Dermis microvascular lymphatic vessel endothelial cell (primary cell): ENCODE data around the gene SNX22. TPM values are rescaled to one million over a fixed set of nuclear protein-coding genes. Genes with fewer than 3 reads are reported as not detected.
"Not testable (repeated sequence)": the region's sequence is repeated elsewhere in the genome, so short reads cannot be mapped to it uniquely, and the experiment has no call there.

ENCODE experiments used
- DNase-seq, 2 donors: peaks; one replicate each; pipeline versions ENCODE4 v3.0.0 to v3.0.0-alpha.2; 2010; ENCODE audit warnings: low read depth in 2 of 2
- total RNA-seq: library from RNA; depleted of rRNA; stranded (reverse); fragments of >200 nt; gene quantifications from 2 replicates; pipeline ENCODE4 v1.2.1, GENCODE V29; 2014

SNX22 gene
- total RNA-seq, result under 0.01 TPM in 2 replicates

- no peak for DNase-seq
Observed at GRCh38 chr15:64151727-64152506, at the start of gene SNX22. Gene SNX22, plus strand, starts transcription at chr15:64151731. Its CDS starts 45 bp downstream, at chr15:64151776.

- no peak for DNase-seq
Observed at GRCh38 chr15:64102497-64102896, 49.0 kb upstream of the SNX22 start.

- DNase-seq, result peak; percentile 45 to 50
Observed at GRCh38 chr15:64105113-64105704, 46.3 kb upstream of the SNX22 start.

DNA sequence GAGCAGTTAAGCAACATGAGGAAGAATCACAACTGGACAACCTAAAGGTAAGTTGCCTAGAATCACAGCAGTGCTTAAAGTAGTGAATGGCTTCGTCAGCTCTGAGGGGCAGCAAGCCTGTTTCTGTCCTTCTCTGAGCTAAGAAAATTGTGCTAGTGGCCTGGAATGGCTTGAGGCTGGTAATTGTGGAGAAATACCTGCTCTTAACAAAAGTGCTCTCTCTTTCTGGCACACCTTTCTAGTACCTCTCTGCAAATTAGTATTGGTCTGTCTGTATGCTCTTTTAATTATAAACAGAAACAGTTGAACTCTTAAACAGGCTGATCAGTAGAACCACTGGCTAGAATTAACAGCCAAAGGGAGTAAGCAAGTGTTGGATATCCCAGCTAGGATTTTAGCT, 44.2 kb upstream of the SNX22 start:
- no peak for DNase-seq

DNA sequence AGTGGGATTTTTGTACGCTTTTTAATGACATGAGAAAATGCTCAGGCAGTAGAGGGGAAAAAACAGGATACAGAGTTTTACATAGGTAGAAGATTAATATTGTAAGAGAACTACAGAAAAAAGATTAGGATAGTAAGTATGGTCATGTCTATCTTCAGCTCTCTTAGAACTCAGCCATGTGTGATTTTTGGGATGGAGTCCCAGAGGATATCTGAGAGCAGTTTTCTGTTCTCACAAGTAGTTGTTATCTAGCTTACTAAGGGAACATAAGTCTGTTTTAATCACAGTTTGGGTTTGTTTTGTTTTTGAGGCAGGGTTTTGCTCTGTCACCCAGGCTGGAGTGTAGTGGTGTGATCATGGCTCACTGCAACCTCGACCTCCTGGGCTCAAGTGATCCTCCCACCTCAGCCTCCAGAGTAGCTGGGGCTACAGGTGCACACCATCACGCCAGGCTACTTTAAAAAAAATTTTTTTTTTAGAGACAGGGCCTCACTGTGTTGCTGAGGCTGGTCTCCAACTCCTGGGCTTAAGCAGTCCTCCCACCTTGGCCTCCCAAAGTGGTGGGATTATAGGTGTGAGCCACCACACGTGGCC, 41.3 kb upstream of the SNX22 start:
- DNase-seq, result not testable (repeated sequence)

DNA sequence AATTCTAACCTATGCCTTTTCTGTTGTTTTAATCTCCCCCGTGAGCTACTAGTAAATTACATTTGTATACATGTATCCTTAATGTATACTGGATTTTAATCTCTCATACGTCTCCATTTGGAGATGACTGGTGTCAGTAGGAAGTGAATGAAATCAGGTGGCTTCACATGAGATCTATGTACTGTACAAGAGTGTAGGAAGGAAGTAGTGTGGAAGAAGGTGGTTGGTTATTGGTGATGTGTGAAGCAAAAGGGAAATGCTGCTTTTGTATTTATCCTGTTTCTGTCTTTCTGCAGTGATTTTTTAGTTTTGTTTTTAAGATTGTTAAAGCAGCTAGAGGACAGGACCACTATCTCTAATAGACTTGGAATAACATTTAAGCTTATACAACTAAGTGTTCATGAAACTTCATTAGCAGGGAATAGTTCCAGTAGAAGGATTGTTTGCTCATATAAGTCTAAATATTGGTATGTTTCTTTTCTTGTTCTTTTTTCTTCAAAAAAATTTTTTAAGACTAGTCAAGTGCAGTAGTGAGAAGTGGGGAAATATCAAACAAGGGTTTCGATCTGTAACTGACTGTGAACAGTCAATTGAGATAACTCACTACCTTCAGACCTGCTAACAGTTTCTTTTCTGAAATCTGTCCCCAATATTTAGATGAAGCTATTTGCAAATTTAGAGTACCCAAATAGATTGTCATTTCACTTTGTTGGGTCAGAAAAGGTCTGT, 40.4 kb upstream of the SNX22 start:
- peak in 1 of 2 donors; percentile 64 for DNase-seq

- no peak for DNase-seq
Observed at GRCh38 chr15:64111679-64112050, 39.9 kb upstream of the SNX22 start.

GRCh38 chr15:64112073-64112772, 39.3 kb upstream of the SNX22 start:
- DNase-seq, result no peak

DNA sequence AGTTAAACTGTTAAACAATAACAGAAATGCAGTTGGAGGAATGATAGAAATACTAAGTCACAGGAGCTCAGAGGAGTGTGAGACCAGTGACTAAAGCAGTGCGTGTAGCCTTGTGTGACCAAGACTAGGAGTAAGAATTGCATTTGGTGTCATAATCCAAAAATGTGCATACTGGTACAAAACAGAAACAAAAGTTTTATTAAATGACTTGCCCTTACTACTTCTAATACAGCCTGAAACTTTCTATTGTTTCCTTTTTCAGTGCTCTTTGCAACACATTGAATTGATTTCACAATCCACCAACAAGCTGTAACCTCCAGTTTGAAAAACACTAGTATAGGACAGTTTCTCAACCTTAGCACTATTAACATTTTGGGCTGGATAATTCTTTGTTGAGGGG, 38.6 kb upstream of the SNX22 start:
- no peak for DNase-seq

DNA sequence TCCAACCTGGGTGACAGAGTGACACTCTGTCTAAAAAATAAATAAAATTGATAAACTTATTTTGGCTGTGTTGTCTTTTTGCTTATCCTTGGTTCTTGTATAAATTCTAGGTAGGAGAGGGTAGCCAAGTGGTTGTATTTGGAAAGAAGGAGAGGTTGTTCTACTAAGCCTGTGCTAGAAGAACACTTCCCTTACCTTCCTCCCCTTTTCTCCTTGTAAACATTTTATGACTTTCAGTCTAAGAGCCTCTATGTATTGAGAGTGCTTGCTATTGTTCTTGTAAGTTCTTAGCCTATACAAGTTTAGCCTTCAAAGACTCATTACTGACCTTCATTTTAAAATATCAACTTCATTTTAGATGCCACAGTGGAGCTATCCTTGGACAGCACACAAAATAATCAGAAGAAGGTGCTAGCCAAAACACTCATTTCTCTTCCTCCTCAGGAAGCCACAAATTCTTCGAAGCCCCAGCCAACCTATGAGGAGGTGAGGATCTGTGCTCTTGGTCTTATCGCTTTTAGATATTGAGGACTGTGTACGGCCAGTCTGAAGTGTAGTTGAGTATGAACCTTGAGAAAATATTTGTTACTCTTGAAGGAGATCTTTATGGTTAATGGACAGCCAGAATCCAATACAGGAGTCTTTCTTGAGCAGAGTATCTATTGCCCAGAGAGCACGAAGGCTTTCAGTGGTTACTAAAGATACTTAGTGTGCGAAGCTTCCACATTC, 33.6 kb upstream of the SNX22 start:
- no peak for DNase-seq

DNA sequence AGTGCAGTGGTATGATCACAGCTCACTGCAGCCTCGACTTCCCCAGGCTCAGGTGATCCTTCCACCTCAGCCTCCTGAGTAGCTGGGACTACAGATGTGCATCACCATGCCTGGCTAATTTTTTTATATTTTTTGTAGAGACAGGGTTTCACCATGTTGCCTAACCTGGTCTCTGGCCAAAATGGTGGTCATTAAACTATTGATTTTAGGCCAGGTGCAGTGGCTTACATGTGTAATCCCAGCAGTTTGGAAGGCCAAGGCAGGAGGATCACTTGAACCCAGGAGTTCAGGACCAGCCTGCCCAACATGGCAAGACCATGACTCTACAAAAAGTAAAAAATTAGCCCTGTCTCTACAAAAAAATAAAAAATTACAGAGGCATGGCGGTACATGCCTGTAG, 31.2 kb upstream of the SNX22 start:
- not testable (repeated sequence) for DNase-seq

GRCh38 chr15:64121614-64122013, 29.9 kb upstream of the SNX22 start:
- DNase-seq, result no peak

- no peak for DNase-seq
Observed at GRCh38 chr15:64122444-64122843, 29.1 kb upstream of the SNX22 start.

GRCh38 chr15:64122936-64123351, 28.6 kb upstream of the SNX22 start:
- DNase-seq, result no peak

GRCh38 chr15:64125978-64126377, 25.6 kb upstream of the SNX22 start:
- no peak for DNase-seq

- DNase-seq, result no peak
Observed at GRCh38 chr15:64127521-64128270, 23.8 kb upstream of the SNX22 start.

DNA sequence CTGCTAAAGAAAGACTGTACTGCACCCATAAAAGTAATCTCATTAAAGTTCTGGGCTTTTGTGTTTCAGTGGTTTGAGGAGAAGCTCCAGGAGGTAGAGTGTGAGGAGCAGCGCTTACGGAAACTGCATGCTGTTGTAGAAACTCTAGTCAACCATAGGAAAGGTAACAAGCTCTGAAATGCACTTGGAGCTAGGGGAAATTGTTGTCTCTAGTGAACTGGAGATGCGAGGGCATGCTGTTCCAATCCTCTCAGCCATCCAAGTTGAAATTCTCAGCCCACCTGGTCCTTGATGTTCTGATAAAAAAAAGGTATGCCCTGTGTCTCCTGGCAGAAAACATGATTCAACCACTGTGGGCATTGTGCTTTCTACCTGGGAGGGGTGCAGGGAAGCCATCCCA, 21.4 kb upstream of the SNX22 start:
- no peak for DNase-seq

DNA sequence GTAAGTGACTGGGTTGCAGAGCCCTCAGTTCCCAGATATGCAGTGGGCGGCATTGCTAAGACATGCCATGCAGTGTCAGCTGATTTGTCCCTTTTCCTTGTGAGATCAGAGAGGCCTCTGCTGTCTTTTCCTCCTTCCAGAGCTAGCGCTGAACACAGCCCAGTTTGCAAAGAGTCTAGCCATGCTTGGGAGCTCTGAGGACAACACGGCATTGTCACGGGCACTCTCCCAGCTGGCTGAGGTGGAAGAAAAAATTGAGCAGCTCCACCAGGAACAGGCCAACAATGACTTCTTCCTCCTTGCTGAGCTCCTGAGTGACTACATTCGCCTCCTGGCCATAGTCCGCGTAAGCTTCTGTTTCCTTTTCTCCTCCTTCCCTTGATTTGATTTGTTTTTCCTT, 20.0 kb upstream of the SNX22 start:
- no peak for DNase-seq

- no peak for DNase-seq
Observed at GRCh38 chr15:64132217-64132616, 19.3 kb upstream of the SNX22 start.
